SK-N-SH treated with all-trans-retinoic acid at 6 μM for 48 hours (cell line): ENCODE results near the gene TUBA3E.
"Not testable (repeated sequence)": the region's sequence is repeated elsewhere in the genome, so short reads cannot be mapped to it uniquely, and the experiment has no call there.

ENCODE experiments used
- ESRRG ChIP-seq: fragments of 250-450 bp; sonication (Bioruptor Pico); IDR thresholded peaks from 2 replicates; pipeline ENCODE4 v1.6.1; 2021; ENCODE audit warnings: mild to moderate bottlenecking
- TSHZ2 ChIP-seq: fragments of 250-450 bp; sonication (Bioruptor Pico); IDR thresholded peaks from 2 replicates; pipeline ENCODE4 v1.5.0; 2020; ENCODE audit warnings: mild to moderate bottlenecking, moderate library complexity
- ZNF565 ChIP-seq: fragments of 450-650 bp; formaldehyde crosslinking; conservative IDR thresholded peaks from 2 replicates; pipeline ENCODE4 v1.5.0; 2020; ENCODE audit warnings: low read depth, mild to moderate bottlenecking, moderate library complexity
- TF ChIP-seq, protein P1 (sequence below): fragments of 250-450 bp; sonication (Bioruptor Pico); IDR thresholded peaks from 2 replicates; pipeline ENCODE4 v1.5.1; 2020; ENCODE audit warnings: low read depth, mild to moderate bottlenecking, moderate library complexity
- TF ChIP-seq, protein P2 (sequence below): fragments of 250-450 bp; sonication (Bioruptor Pico); IDR thresholded peaks from 2 replicates; pipeline ENCODE4 v1.8.0; 2021; ENCODE audit warnings: low read depth, mild to moderate bottlenecking, moderate library complexity, borderline replicate concordance
- TF ChIP-seq, protein P3 (sequence below): fragments of 250-450 bp; sonication (Bioruptor Pico); IDR thresholded peaks from 2 replicates; pipeline ENCODE4 v1.8.0; 2020; ENCODE audit warnings: mild to moderate bottlenecking, moderate library complexity, borderline replicate concordance

GRCh38 chr2:130228005-130228404 lies 29.8 kb upstream of the TUBA3E start:
- not testable (repeated sequence) for TF ChIP-seq TSHZ2 (CRISPR knock-in tag); ESRRG; ZNF565 (CRISPR knock-in tag)
- TF ChIP-seq, protein P1, sequence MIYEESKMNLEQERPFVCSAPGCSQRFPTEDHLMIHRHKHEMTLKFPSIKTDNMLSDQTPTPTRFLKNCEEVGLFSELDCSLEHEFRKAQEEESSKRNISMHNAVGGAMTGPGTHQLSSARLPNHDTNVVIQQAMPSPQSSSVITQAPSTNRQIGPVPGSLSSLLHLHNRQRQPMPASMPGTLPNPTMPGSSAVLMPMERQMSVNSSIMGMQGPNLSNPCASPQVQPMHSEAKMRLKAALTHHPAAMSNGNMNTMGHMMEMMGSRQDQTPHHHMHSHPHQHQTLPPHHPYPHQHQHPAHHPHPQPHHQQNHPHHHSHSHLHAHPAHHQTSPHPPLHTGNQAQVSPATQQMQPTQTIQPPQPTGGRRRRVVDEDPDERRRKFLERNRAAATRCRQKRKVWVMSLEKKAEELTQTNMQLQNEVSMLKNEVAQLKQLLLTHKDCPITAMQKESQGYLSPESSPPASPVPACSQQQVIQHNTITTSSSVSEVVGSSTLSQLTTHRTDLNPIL (CRISPR knock-in tag) = not testable (repeated sequence)
- TF ChIP-seq, protein P2, sequence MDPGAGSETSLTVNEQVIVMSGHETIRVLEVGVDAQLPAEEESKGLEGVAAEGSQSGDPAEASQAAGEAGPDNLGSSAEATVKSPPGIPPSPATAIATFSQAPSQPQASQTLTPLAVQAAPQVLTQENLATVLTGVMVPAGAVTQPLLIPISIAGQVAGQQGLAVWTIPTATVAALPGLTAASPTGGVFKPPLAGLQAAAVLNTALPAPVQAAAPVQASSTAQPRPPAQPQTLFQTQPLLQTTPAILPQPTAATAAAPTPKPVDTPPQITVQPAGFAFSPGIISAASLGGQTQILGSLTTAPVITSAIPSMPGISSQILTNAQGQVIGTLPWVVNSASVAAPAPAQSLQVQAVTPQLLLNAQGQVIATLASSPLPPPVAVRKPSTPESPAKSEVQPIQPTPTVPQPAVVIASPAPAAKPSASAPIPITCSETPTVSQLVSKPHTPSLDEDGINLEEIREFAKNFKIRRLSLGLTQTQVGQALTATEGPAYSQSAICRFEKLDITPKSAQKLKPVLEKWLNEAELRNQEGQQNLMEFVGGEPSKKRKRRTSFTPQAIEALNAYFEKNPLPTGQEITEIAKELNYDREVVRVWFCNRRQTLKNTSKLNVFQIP = not testable (repeated sequence)
- TF ChIP-seq, protein P3, sequence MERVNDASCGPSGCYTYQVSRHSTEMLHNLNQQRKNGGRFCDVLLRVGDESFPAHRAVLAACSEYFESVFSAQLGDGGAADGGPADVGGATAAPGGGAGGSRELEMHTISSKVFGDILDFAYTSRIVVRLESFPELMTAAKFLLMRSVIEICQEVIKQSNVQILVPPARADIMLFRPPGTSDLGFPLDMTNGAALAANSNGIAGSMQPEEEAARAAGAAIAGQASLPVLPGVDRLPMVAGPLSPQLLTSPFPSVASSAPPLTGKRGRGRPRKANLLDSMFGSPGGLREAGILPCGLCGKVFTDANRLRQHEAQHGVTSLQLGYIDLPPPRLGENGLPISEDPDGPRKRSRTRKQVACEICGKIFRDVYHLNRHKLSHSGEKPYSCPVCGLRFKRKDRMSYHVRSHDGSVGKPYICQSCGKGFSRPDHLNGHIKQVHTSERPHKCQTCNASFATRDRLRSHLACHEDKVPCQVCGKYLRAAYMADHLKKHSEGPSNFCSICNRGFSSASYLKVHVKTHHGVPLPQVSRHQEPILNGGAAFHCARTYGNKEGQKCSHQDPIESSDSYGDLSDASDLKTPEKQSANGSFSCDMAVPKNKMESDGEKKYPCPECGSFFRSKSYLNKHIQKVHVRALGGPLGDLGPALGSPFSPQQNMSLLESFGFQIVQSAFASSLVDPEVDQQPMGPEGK (CRISPR knock-in tag) = not testable (repeated sequence)
